Panc1 (cell line): ENCODE measurements around the gene CACNA1C. TPM values are rescaled to one million over a fixed set of nuclear protein-coding genes. Genes with fewer than 3 reads are reported as not detected.

ENCODE experiments used
- ATAC-seq: fragments of 200-7000 bp; cut with Tn5 transposase; 2 replicates; pipeline ENCODE4 v1.9.1; 2020; ENCODE audit warnings: mild to moderate bottlenecking, moderate library complexity
- BruUV-seq: library from RNA; stranded (reverse); fragments of 400-500 nt; replicated peaks from 2 replicates; lab custom pipeline; 2021; lab: Mats Ljungman, UMichigan
- CTCF ChIA-PET: fragments of 300-600 bp; sonication (Branson Sonifier 250); formaldehyde crosslinking; loops from one replicate; lab custom pipeline; 2022; ENCODE audit warnings: antibody characterized with exemption; lab: Charles Lee
- POLR2A ChIA-PET: fragments of 300-600 bp; sonication (Branson Sonifier 250); formaldehyde crosslinking; loops from one replicate; lab custom pipeline; 2022; ENCODE audit warnings: antibody characterized with exemption; lab: Charles Lee
- DNase-seq: peaks from one replicate; pipeline ENCODE4 v3.0.0-alpha.2; 2010; ENCODE audit warnings: low read depth, low spot score
- H3K27ac ChIP-seq: 2 replicates; pipeline ENCODE4 v1.5.1; 2011; ENCODE audit warnings: mild to moderate bottlenecking, low read length, inconsistent platforms
- H3K27me3 ChIP-seq: fragments of 200-500 bp; sonication (Bioruptor generic); 2 replicates; pipeline ENCODE4 v1.6.0; 2014; ENCODE audit warnings: low read length, inconsistent platforms; ENCODE audit not compliant: control insufficient read depth, insufficient read depth
- H3K36me3 ChIP-seq: fragments of 200-500 bp; sonication (Bioruptor generic); 2 replicates; pipeline ENCODE4 v1.5.1; 2014; ENCODE audit warnings: inconsistent platforms, mild to moderate bottlenecking, low read length, moderate library complexity; ENCODE audit not compliant: control insufficient read depth, insufficient read depth
- H3K4me1 ChIP-seq: 2 replicates; pipeline ENCODE4 v1.5.1; 2011; ENCODE audit warnings: inconsistent platforms, mild to moderate bottlenecking, low read length, moderate library complexity; ENCODE audit not compliant: control insufficient read depth, insufficient read depth
- H3K4me3 ChIP-seq, 2 experiments: 2 replicates each; pipeline ENCODE4 v1.5.1; 2011 to 2012; ENCODE audit warnings: low read depth in 2 of 2, low read length in 2 of 2, mild to moderate bottlenecking in 2 of 2, inconsistent platforms in 1 of 2, moderate library complexity in 1 of 2
- H3K9me3 ChIP-seq: fragments of 200-500 bp; sonication (Bioruptor generic); 2 replicates; pipeline ENCODE4 v1.5.1; 2014; ENCODE audit warnings: low read depth, mild to moderate bottlenecking, inconsistent platforms, low read length, moderate library complexity; ENCODE audit not compliant: control insufficient read depth, insufficient read depth
- POLR2AphosphoS5 ChIP-seq: IDR thresholded peaks from 2 replicates; pipeline ENCODE4 v1.6.1; 2012; ENCODE audit warnings: mild to moderate bottlenecking, low read depth, low read length, moderate library complexity
- SIN3A ChIP-seq: IDR thresholded peaks from 2 replicates; pipeline ENCODE4 v1.6.1; 2012; ENCODE audit warnings: low read depth, mild to moderate bottlenecking, low read length, moderate library complexity, borderline replicate concordance; ENCODE audit not compliant: insufficient read depth
- TCF7L2 ChIP-seq: IDR thresholded peaks from 2 replicates; pipeline ENCODE4 v1.6.1; 2011; ENCODE audit warnings: mild to moderate bottlenecking, low read depth, low read length, inconsistent platforms
- in situ Hi-C: cut with HindIII; loops from 2 replicates; pipeline ENCODE4 v1.10.0; 2016; ENCODE audit warnings: low sequenced_read_pairs, low pct_unique_long_range_greater_than_20kb
- intact Hi-C: fragments of 100-400 bp; cut with micrococcal nuclease; formaldehyde crosslinking; loops from one replicate; pipeline ENCODE4 v1.10.0; 2022; ENCODE audit not compliant: unreplicated experiment
- total RNA-seq: library from RNA; stranded (reverse); gene quantifications from one replicate; pipeline ENCODE4 v1.2.1, GENCODE V29; 2021; ENCODE audit not compliant: unreplicated experiment
- TF ChIP-seq, protein P1 (sequence below), 2 experiments: IDR thresholded peaks; 2 replicates each; pipeline ENCODE4 v1.6.1; 2011 to 2012; ENCODE audit warnings: low read depth in 2 of 2, control low read depth in 1 of 2, low read length in 1 of 2, mild to moderate bottlenecking in 1 of 2, moderate library complexity in 1 of 2; ENCODE audit not compliant: insufficient read depth in 1 of 2
- TF ChIP-seq, protein P2 (sequence below): fragments of 450-650 bp; IDR thresholded peaks from 2 replicates; pipeline ENCODE4 v1.5.1; 2017; ENCODE audit warnings: mild to moderate bottlenecking

Gene CACNA1C
- total RNA-seq, 1 experiment from 2014 or later = 0.03 TPM

DNA sequence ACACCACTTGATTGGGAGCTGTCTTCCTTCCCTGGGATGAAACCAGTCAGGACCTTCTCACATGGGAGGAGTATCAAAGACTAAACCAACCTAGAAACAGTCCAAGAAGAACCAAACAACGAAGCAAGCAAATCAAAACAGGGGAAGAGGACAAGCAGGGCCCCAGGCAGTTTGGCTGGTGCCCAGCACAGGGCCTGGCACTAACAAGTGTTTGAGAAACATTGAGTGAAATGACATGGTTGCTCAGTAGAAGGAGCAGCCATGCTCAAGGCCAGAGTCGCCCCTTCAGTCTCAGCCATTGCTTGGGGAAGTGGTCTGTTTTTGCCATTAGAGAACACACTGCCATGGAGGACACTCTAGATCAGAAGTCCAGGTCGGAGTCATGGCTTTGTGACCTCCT lies 323.1 kb downstream of the CACNA1C start:
- ChIA-PET CTCF (no interaction called here), POLR2A (no interaction called here)
- in situ Hi-C loops (no loop called here), intact Hi-C loops (no loop called here)
- no peak for DNase-seq
- TF ChIP-seq TCF7L2 (no peak), SIN3A (no peak), POLR2AphosphoS5 (no peak)
- TF ChIP-seq, protein P1, sequence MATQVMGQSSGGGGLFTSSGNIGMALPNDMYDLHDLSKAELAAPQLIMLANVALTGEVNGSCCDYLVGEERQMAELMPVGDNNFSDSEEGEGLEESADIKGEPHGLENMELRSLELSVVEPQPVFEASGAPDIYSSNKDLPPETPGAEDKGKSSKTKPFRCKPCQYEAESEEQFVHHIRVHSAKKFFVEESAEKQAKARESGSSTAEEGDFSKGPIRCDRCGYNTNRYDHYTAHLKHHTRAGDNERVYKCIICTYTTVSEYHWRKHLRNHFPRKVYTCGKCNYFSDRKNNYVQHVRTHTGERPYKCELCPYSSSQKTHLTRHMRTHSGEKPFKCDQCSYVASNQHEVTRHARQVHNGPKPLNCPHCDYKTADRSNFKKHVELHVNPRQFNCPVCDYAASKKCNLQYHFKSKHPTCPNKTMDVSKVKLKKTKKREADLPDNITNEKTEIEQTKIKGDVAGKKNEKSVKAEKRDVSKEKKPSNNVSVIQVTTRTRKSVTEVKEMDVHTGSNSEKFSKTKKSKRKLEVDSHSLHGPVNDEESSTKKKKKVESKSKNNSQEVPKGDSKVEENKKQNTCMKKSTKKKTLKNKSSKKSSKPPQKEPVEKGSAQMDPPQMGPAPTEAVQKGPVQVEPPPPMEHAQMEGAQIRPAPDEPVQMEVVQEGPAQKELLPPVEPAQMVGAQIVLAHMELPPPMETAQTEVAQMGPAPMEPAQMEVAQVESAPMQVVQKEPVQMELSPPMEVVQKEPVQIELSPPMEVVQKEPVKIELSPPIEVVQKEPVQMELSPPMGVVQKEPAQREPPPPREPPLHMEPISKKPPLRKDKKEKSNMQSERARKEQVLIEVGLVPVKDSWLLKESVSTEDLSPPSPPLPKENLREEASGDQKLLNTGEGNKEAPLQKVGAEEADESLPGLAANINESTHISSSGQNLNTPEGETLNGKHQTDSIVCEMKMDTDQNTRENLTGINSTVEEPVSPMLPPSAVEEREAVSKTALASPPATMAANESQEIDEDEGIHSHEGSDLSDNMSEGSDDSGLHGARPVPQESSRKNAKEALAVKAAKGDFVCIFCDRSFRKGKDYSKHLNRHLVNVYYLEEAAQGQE (IDR thresholded peaks at IDR 0.05; ENCODE audit: insufficient read depth in 1 of 2, low read depth in 2 of 2, low read length in 1 of 2) = no peak
- TF ChIP-seq, protein P2, sequence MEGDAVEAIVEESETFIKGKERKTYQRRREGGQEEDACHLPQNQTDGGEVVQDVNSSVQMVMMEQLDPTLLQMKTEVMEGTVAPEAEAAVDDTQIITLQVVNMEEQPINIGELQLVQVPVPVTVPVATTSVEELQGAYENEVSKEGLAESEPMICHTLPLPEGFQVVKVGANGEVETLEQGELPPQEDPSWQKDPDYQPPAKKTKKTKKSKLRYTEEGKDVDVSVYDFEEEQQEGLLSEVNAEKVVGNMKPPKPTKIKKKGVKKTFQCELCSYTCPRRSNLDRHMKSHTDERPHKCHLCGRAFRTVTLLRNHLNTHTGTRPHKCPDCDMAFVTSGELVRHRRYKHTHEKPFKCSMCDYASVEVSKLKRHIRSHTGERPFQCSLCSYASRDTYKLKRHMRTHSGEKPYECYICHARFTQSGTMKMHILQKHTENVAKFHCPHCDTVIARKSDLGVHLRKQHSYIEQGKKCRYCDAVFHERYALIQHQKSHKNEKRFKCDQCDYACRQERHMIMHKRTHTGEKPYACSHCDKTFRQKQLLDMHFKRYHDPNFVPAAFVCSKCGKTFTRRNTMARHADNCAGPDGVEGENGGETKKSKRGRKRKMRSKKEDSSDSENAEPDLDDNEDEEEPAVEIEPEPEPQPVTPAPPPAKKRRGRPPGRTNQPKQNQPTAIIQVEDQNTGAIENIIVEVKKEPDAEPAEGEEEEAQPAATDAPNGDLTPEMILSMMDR = no peak
- Histone ChIP-seq H3K27me3 (peaks cover 2% of the 10 kb centered on the region; the same call in 1 of the 2 replicates), H3K9me3 (no peaks in the 10 kb centered on the region), H3K4me3 (no peak overlapping the region), H3K4me1 (no peaks in the 10 kb centered on the region), H3K27ac (no peak overlapping the region), H3K36me3 (no peaks in the 10 kb centered on the region)
- BruUV-seq = no TSS peak
- no peak for ATAC-seq

DNA sequence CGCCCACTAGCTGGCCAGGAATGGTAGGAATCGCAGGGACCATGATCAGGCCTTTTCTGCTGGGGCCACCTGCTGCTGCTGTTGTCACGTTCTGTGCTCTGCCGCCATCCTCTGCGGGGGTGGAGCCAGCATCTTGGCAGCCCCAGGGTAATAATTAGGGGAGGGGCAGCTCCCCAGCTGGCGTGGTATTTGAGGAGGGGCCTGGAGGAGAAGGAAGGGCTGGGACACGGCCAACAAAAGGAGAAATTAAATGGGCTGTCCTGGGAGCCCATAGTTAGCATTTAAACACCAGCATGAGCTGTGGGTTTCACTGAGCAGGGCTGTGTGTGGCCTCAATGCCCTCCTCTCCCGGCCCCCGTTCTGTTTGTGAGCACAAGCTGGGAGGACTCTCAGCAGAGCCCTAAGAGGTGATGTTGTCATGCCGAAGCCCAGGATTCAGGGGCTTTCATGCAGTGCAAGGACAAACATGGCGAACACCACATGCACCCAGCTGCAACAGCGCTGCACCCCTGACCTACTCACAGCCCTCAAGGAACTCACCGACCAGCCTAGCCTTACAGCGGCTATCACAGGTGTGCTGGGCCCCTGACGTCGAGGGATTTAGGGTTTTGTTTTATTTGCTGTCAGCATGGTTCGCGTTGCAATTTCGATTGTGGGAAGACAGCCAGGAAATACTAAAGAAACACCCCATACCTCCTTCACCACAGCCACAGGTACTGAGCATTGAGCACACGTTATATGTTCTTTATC lies 324.3 kb downstream of the CACNA1C start:
- BruUV-seq = no TSS peak
- Histone ChIP-seq H3K36me3 (no peaks in the 10 kb centered on the region), H3K27me3 (peaks cover 2% of the 10 kb centered on the region; the same call in 1 of the 2 replicates), H3K4me3 (no peak overlapping the region), H3K9me3 (no peaks in the 10 kb centered on the region), H3K4me1 (no peaks in the 10 kb centered on the region), H3K27ac (no peak overlapping the region)
- ATAC-seq (no peak), DNase-seq (no peak)
- intact Hi-C loops (no loop called here), in situ Hi-C loops (no loop called here)
- ChIA-PET CTCF (no interaction called here), POLR2A (no interaction called here)
- TF ChIP-seq SIN3A = no peak
- TF ChIP-seq POLR2AphosphoS5 = no peak
- TF ChIP-seq, protein P1 (IDR thresholded peaks at IDR 0.05; ENCODE audit: insufficient read depth in 1 of 2, low read depth in 2 of 2, low read length in 1 of 2) = no peak
- TF ChIP-seq TCF7L2 = no peak
- TF ChIP-seq, protein P2 = no peak
